Central memory CD4-positive, alpha-beta T cell (primary cell): ENCODE measurements around the gene POLRMT.

Experiments
- DNase-seq: peaks from one replicate; pipeline ENCODE4 v3.0.0; 2022

The POLRMT gene

GRCh38 chr19:662962-663681 is 29.8 kb upstream of the POLRMT start, which contains the start of gene RNF126:
Gene RNF126 (minus strand): TSS chr19:663214. CDS start chr19:663121, 93 bp downstream.
- DNase-seq = peak; percentile 85

GRCh38 chr19:662207-662961 is 29.0 kb upstream of the POLRMT start:
- peak; percentile 72 for DNase-seq

GRCh38 chr19:661427-662196 is 28.3 kb upstream of the POLRMT start:
- DNase-seq = peak; percentile 78

DNA sequence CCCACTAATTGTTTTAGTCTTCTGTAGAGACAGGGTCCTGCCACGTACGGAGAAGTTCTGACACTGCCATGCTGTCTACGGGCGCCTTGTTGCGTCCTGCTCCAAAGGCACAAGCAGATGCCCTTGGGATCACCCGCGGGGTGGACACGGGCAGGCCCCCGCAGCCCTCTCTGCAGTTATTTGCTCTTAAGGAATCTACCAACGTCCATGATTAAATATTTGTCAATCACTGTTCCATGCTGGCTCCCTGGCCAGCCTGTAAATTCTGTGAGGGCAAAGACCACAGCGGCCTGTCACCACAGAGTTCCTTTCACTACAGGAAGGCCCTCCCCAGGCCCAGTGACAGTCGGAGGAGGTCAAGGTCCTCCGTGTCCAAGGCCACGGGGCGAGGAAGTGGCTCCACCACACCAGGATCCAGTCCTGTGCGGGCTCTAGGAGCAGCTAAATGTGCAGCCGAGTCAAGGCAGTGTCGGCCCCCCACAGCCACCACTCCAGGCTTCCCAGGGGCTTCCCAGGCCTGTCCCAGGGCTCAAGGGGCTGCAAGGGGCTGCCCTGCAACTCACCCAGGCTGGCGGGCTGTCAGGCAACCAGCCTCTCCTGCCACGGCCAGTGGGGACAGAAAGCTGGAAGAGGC is 27.6 kb upstream of the POLRMT start:
- DNase-seq = no peak

DNA sequence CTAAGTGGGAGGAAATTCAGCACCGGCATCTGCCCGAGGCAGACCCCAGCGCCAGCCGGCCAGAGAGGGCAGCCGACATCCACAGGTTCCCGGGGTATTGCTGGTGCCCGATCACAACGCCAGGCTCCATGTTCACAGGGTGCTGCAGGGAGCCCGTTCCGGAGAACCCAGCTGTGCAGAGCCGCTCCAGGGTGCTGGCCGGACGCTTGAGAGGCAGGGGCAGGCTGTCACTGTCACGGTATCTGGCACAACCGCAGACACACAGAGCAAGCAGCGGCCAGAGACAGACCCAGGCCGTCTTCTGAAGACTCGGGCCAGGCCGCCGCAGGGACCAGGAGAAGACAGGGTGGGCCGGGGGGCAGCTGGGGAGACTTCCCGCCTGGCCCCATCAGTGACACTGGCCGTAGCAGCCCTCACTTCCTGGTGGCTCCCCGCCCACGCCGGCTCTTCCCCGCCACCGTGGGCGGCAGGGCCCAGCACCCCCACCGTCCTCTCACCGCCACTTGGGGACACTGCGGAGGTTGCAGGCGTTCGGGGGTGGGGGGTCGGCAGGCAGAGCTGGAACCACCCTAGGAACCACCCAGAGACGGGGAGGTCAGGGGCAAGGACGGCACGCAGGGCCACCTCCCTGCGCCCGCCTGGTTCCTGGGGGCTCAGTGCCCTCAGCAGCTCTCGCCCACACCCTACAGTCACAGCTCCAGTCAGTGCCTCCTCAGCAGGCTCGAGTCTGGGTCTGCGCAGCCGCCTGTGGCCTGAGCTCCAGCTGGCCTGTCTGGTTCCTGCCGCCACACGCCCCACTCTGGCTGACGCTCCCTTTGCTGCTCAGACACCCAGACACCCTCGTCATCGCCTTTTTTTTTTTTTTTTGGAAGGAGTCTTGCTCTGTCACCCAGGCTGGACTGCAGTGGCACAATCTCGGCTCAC is 25.8 kb upstream of the POLRMT start:
- DNase-seq = peak; percentile 66

DNA sequence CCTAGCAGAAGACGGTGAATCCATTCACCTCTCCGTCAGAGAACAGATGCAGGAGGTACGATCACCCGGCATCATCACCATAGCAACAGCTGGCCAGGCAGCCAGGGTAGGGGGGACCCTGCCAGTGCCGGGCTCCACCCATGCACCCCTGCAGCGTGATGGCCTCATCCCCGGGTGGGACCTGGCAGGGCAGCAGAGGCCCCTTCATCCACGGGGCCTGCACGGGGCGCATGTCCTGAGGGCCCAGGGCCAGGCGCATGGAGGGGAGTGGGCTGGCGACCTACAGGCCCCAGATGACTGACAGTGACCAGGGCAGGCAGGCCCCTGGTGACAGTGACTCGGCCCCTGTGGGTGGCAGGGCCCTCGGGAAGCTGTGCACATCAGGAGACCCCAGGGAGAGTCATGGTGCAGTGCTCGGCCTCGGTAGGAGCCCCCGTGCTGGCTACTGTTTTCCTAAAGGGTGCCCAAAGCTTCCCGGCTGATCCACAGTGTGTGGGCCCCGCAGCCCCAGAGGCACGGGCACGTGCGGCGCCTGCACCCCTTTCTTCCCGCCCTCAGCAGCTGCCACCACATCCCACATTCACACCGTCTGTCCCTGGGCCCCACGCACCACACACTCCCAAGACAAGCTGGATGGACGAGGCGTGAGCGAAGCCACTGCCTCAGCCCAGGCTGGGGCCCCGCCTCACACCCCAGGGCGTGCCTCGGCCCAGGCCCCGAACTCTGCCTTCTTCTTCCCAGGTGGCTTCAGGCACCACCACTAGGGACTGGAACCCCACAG is 24.9 kb upstream of the POLRMT start:
- no peak for DNase-seq

GRCh38 chr19:657611-658010 is 24.3 kb upstream of the POLRMT start:
- no peak for DNase-seq

GRCh38 chr19:656751-657559 is 23.6 kb upstream of the POLRMT start:
- no peak for DNase-seq

DNA sequence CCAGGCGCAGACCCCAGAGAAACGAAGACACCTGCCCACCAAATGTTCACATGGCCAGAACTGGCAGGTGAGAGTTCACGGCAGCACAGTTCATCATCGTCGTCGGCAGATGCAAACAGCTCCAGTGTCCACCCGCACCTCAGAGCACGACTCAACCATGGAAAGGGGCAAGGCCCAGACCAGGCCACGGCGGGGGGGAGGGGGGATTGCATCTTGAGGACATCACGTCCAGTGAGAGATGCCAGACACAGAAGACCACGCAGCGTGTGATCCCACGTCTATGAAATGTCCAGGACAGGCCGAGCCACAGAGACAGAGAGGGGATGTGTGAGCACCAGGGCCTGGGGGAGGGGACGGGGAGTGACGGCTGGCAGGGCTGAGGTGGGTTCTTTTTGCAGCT is 22.4 kb upstream of the POLRMT start:
- DNase-seq = no peak

DNA sequence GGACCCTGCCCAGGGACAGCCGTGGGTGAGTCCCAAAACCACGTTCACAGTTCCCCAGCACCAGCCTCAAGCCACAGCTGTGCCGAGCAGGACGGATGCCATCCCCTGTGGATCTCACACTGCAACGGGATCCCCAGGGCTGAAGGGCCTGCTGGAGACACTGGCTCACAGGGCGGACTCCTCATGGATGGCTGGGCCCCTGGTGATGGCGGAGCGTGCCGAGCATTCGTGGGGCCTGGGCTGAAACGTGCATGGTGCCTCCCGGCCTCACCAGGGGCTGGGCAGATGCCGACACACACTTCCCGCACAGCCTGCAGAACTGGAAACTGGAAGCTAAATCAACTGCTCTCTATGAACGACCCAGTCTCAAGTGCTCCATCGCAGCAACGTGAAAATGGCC is 20.1 kb upstream of the POLRMT start:
- DNase-seq = no peak

DNA sequence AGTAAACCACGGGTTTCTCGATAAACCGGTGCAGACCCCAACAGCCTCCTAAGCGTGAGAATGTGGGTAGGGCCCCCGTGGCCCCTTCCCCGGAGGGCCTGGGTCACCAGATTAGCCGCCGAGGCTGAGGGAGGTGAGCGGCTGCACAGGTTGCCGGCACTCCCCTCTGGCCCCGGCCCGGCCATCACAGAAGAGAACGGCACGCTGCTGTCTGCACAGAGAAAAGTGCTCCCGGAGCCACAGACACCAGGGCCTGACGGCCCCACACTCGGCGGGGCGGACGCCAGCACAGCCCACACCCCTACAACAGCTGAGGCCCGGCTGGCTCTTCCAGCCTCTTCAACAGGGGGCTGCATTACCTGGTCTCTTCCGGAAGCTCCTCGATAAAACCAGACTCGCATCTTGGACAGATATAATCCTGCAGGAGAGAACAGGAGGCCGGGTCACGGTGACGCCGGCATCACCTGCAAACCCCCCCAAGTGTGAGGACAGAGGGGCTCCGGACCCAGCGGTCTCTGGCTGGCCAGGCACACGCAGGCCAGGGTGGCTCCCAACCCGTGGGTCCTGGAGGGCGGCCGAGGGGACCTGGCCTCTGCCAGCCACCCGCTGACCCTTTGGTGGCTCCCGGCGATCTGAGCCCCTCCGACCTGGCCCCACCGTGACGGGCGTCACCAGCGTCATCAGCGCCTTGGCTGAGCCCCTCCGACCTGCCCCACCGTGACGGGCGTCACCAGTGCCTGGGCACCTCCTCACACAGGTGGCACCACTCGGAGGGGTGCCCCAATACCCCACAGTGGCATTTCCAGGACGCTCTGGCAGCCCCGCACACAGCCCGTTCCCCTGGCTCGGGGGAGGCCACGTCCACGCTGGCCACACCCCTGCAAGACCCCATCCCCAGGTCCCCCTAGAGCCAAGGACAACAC is 19.4 kb upstream of the POLRMT start:
- no peak for DNase-seq

DNA sequence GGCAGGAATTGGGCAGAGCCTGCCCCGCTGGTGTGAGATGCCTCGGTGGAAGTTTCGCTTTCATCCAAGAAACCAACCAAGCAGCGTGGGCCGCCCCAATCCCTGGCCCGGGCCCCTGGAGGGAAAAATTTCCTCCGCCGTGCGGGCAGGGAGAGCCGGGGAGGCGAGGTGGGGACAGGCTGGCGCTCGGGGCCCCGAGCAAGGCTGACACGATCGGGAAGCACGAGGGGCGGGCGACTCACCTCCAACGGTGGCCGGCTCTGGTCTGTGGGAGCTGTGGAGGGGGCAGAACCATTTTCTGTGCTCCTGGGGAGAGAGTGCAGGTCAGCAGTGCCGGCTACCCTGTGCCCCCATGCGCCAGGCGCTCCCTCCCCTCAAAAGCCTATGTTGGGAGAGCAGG is 18.7 kb upstream of the POLRMT start:
- no peak for DNase-seq

DNA sequence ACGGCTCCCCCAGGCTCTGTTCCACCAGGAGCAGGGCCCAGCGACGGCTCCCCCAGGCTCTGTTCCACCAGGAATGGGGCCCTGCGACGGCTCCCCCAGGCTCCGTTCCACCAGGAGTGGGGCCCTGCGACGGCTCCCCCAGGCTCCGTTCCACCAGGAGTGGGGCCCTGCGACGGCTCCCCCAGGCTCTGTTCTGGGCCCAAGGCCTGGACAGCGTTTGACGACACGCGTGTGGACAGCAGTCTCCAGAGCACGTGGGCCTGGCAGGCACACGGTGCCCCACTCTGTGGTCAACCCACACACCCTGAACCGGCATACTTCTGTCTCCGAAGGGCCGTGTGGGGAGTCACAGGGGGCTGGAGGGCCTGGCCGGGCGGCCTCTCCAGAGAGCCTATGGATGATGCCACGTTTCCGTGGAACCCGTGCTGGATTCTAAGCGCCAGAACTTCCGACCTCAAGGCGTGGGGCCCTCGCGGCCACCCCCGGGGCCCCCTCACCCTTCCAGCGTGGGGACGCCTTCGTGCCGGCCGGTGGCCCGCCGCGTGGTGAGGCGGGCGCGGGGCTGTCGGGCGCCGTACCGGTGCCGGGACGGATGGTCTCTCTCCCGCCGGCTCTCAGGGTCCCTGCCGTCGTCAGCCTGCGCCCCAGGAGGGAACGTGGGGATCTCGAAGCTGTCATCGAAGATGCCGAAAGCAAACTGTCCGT is 17.9 kb upstream of the POLRMT start:
- no peak for DNase-seq

GRCh38 chr19:650121-650520 is 16.8 kb upstream of the POLRMT start:
- DNase-seq = no peak

DNA sequence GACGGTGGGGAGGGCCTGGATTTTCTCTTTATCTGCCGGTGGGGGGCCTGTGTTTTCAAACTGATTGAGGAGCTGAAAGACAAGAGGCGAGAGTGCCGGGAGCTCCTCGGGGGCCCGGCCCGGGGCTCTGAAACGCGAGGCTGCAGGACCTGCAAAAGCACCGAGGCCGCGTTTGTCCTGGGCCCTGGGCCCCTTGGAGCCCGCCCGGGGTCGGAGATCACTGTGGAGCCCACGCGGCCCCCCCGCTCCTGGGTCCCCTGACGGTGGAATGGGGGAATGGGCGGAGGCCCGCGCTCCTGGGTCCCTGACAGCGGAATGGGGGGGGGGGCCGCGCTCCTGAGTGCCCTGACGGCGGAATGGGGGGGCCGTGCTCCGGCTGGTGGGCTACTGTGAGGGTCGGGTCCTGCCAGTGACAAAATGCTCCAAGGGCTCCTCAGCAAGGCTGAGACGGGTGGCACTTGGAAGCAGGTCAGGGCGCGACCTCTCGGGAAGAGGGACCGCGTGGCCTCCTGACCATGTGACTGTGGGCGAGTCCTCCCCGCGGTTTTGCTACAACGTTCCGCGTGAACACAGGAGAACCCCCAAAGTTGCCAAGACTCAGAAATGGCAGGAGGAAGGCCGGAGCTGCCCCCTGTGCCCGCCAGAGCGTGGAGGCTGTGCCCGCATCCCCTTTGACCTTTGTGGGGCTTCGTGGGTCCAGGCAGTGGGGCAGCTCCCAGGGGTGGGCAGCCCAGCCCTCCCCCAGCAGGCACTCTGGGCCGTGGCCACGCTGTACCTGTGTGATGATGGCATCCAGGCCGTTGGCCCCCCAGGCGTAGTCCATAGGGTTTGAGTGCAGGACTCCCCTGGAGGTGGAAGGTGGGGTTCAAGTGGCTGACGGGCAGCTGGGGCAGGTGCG is 15.8 kb upstream of the POLRMT start:
- DNase-seq = no peak

DNA sequence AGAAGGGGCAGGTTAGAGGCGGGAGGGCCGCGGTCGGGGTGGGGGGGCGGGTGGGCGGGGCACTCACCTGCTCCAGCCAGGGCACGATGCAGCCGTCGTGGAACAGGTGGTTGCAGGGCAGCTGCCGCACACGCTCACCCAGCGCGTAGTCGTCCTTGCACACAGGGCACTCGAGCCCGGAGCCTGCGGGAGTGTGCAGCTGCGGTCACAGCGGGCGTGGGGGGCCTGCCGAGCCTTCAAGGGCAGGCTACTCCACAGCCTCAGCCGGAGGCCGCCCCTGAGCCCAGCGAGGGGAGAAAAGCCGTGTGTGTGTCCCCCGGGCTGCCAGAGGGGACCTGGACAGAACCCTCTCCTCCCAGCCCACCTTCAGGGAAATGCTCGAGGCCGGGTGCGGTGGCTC is 15.0 kb upstream of the POLRMT start:
- no peak for DNase-seq

GRCh38 chr19:647566-648284 is 14.4 kb upstream of the POLRMT start:
- DNase-seq = no peak
